Measurements from ENCODE around the gene ELP4.

GRCh38 chr11:31535479-31535878 is 25.9 kb downstream of the ELP4 start:
- TF ChIP-seq CTCF (IDR thresholded peaks at IDR 0.05) (no peak), POLR2A (IDR thresholded peaks at IDR 0.05) (no peak)
